Stimulated activated naive CD8-positive, alpha-beta T cell treated with anti-CD3 and anti-CD28 coated beads, Interleukin-15, Interleukin-2, amounts not matched to agents 100 U/mL and 50 U/mL, for 24 hours (primary cell): Measurements from ENCODE around the gene DMXL2.

Experiments
- ATAC-seq: fragments of 150-1000 bp; cut with Tn5 transposase; one replicate; pipeline ENCODE4 v1.10.0; 2021
- DNase-seq: peaks from one replicate; pipeline ENCODE4 v3.0.0; 2021

DMXL2 gene

DNA sequence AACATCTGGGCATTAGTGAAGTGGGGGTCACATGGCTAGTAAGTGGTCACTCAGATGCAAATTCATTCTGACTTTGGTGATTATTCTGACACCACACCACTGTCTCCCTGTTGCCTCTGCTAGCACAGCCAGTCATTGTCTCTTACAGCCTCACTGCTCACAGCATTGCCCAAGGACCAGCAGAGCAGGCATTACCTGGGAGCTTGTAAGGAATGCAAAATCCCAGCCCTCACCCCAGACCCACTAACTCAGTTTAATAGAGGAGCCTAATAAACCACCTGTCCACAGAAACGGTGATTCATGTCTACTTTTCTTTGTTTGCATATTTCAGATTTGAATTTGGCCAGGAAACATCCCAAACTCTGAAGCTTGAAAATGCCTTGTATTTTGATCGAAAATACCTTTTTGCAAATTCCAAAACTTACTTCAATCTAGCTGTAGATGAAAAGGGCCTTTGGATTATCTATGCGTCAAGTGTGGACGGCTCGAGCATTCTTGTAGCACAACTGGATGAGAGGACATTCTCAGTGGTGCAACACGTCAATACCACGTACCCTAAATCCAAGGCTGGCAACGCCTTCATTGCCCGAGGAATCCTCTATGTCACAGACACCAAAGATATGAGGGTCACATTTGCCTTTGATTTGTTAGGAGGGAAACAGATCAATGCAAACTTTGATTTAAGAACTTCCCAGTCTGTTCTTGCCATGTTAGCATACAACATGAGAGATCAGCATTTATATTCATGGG is 218.4 kb downstream of the DMXL2 start:
- DNase-seq = no peak
- no peak for ATAC-seq

GRCh38 chr15:51403072-51403878 is 219.3 kb downstream of the DMXL2 start:
- DNase-seq (no peak), ATAC-seq (no peak)

DNA sequence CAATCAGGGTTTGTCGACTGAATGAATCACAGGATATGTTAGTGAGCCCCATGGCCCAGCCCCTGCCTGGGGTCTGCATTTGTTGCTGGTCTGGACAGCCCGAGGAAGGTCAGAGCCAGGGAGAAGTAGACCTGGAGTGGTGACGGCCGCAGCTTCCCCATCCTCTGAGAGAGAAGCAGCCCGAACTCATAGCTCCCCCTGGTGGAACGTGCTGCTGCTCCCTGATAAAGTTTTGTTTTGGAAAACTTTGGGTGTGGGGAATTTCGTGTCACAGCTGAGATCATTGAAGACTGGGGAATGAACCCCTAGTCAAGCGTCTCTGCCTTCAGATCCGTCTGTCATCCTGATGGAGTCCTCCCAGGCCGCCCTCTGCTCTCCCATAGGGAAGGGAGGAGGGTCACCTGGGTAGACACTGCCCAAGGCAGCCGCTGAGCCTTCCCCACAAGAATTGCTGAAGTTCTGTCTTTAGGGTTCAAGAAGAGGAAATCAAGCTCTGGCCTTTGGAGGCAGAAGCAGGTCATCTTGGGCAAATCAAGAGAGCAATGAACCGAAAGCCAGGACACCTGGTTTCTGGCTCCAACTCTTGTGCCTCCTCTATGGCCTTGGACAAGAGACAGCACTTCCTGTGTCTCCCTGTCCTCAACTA is 220.6 kb downstream of the DMXL2 start:
- ATAC-seq (no peak), DNase-seq (peak; percentile 18)

DNA sequence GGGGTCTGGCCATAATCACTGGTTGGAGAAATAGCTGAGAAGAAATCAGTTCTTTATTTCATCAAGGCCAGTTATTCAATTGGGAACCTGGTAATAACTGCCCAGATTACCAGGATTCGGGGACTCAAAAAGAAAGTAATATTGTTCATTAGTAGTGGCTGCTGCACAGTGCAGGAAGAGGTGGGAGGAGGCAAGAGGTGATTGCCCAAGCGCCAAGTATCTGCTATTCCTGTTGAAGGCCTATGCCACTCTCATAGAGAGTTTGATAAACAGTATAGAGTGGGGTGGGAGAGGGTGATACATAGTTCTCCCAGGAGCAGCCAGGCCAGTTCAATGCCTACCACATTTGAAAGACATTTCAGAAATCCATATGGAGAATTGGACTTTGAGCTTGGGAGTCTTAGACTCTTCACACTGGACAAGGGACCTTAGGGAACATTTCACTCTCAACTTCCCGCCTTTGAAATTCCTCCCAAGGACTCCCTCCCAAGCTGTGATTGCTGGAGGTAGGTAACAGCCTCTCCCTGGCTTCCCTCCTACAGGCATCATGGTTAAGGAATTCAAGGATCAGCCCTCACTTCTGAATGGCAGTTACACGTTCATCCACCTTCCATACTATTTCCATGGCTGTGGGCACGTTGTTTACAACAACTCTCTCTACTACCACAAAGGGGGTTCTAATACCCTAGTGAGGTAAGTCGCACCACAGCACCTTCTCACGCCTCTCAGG is 221.4 kb downstream of the DMXL2 start:
- ATAC-seq = no peak
- DNase-seq = no peak

DNA sequence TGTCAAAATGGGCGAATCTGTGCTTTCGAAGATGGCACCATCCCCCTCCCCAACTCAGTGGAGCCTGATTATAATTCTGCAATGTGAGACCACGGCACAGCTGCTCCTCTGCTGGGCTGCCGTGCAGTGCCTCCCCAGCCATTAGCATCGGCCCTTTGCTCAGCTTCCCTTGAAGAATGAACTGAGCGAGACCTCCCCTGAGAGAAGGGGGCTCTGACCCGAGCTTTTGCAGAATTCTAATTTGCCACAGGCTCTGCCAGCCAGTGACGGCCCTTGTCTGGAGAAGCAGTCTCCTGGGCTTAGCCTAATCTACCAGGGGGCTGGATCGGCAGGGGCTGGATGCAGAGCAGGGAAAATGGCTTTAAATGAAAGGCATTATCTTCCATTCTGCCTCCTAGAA is 223.9 kb downstream of the DMXL2 start:
- ATAC-seq = no peak
- no peak for DNase-seq
